ENCODE measurements around the gene RYR2. TPM values are rescaled to one million over a fixed set of nuclear protein-coding genes. Genes with fewer than 3 reads are reported as not detected.

Gene RYR2
- polyA plus RNA-seq, 2 of the 4 experiments (the other 2 are of a cell fraction), result 0.06 TPM; not detected in 1

DNA sequence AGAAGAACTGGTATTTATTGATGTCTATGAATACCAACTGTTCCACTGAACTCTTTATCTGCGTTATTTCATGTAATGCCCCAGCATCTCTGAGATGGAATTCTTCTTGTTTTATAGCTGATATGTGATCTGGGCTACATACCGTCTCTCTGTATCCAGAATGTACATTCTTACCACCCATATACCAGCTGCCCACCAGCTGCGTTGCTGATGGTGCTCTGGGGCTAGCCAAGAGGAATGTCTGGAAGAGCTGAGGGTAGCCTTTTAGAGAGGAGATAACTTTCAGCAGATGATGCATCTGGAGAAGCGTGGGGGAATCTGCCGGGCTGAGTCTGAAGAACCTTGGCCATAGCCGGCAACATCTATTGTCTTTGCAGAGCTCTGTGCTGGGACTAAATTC is 137.5 kb downstream of the RYR2 start:
- no peak for DNase-seq (ENCODE audit: low read depth in 1 of 2, low spot score in 1 of 2)
- H3K4me3 ChIP-seq, result no peak overlapping the region
- TF ChIP-seq CBX8 (IDR thresholded peaks at IDR 0.05), result no peak
- no peak for TF ChIP-seq BHLHE40 (IDR thresholded peaks at IDR 0.05; ENCODE audit: low read depth, low read length)
- TF ChIP-seq, protein P1, sequence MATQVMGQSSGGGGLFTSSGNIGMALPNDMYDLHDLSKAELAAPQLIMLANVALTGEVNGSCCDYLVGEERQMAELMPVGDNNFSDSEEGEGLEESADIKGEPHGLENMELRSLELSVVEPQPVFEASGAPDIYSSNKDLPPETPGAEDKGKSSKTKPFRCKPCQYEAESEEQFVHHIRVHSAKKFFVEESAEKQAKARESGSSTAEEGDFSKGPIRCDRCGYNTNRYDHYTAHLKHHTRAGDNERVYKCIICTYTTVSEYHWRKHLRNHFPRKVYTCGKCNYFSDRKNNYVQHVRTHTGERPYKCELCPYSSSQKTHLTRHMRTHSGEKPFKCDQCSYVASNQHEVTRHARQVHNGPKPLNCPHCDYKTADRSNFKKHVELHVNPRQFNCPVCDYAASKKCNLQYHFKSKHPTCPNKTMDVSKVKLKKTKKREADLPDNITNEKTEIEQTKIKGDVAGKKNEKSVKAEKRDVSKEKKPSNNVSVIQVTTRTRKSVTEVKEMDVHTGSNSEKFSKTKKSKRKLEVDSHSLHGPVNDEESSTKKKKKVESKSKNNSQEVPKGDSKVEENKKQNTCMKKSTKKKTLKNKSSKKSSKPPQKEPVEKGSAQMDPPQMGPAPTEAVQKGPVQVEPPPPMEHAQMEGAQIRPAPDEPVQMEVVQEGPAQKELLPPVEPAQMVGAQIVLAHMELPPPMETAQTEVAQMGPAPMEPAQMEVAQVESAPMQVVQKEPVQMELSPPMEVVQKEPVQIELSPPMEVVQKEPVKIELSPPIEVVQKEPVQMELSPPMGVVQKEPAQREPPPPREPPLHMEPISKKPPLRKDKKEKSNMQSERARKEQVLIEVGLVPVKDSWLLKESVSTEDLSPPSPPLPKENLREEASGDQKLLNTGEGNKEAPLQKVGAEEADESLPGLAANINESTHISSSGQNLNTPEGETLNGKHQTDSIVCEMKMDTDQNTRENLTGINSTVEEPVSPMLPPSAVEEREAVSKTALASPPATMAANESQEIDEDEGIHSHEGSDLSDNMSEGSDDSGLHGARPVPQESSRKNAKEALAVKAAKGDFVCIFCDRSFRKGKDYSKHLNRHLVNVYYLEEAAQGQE (IDR thresholded peaks at IDR 0.05), result no peak
- no peak for TF ChIP-seq ZNF302 (CRISPR knock-in tag; IDR thresholded peaks at IDR 0.05)
- TF ChIP-seq, protein P2, sequence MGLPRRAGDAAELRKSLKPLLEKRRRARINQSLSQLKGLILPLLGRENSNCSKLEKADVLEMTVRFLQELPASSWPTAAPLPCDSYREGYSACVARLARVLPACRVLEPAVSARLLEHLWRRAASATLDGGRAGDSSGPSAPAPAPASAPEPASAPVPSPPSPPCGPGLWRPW (IDR thresholded peaks at IDR 0.05), result no peak
- TF ChIP-seq RCOR1 (IDR thresholded peaks at IDR 0.05; ENCODE audit: low read depth, low read length), result no peak
- no peak for TF ChIP-seq CHD4 (IDR thresholded peaks at IDR 0.05; ENCODE audit: borderline replicate concordance)
- TF ChIP-seq ESRRA (IDR thresholded peaks at IDR 0.05; ENCODE audit: borderline replicate concordance, low read length), result no peak
- TF ChIP-seq, protein P3, sequence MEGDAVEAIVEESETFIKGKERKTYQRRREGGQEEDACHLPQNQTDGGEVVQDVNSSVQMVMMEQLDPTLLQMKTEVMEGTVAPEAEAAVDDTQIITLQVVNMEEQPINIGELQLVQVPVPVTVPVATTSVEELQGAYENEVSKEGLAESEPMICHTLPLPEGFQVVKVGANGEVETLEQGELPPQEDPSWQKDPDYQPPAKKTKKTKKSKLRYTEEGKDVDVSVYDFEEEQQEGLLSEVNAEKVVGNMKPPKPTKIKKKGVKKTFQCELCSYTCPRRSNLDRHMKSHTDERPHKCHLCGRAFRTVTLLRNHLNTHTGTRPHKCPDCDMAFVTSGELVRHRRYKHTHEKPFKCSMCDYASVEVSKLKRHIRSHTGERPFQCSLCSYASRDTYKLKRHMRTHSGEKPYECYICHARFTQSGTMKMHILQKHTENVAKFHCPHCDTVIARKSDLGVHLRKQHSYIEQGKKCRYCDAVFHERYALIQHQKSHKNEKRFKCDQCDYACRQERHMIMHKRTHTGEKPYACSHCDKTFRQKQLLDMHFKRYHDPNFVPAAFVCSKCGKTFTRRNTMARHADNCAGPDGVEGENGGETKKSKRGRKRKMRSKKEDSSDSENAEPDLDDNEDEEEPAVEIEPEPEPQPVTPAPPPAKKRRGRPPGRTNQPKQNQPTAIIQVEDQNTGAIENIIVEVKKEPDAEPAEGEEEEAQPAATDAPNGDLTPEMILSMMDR (IDR thresholded peaks at IDR 0.05), result no peak
- TF ChIP-seq HOXA7 (CRISPR knock-in tag; IDR thresholded peaks at IDR 0.05), result no peak
- TF ChIP-seq, protein P4, sequence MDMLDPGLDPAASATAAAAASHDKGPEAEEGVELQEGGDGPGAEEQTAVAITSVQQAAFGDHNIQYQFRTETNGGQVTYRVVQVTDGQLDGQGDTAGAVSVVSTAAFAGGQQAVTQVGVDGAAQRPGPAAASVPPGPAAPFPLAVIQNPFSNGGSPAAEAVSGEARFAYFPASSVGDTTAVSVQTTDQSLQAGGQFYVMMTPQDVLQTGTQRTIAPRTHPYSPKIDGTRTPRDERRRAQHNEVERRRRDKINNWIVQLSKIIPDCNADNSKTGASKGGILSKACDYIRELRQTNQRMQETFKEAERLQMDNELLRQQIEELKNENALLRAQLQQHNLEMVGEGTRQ (IDR thresholded peaks at IDR 0.05), result no peak
- H3K4me1 ChIP-seq, result no peaks in the 10 kb centered on the region
- no peak overlapping the region for H3K4me2 ChIP-seq
- POLR2A ChIA-PET, result no interaction called here
- CTCF ChIA-PET, result interaction anchor here (0.8 kb wide), 1 partner anchor 12 kb away, joined by 4 read pairs; no protein-coding TSS in a partner anchor
- no peaks in the 10 kb centered on the region for H3K9me3 ChIP-seq
- no peak for FAIRE-seq
- no peak overlapping the region for H3K27ac ChIP-seq
- no peak for ATAC-seq
- 15% methylated on average over 6 of the region's 6 CpGs for WGBS (ENCODE audit: missing lambda C conversion rate)

DNA sequence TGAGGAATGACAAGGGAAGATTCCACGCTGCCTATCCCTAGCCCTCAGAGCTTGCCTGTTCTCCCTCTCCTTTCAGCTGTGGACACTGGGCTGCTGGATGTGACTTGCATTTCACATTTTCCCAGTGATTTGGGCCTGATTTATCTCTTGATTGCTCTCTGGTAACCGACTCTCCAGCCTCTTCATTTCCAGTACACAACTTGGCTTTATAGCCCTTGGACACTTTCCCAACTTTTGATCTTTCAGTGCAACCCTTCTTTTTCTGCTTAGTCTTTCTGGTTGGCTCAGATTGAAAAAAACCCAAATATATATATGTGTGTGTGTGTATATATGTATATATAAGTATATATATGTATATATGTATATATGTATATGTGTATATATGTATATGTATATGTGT is 138.3 kb downstream of the RYR2 start:
- WGBS (ENCODE audit: missing lambda C conversion rate), result 12% methylated on average over 2 of the region's 2 CpGs
- Histone ChIP-seq H3K4me1 (no peaks in the 10 kb centered on the region), H3K4me2 (no peak overlapping the region), H3K4me3 (no peak overlapping the region), H3K27ac (no peak overlapping the region), H3K9me3 (no peaks in the 10 kb centered on the region)
- CTCF ChIA-PET, result no interaction called here
- POLR2A ChIA-PET, result no interaction called here
- ATAC-seq (no peak), FAIRE-seq (no peak), DNase-seq (ENCODE audit: low read depth in 1 of 2, low spot score in 1 of 2) (no peak)
- TF ChIP-seq, protein P5, sequence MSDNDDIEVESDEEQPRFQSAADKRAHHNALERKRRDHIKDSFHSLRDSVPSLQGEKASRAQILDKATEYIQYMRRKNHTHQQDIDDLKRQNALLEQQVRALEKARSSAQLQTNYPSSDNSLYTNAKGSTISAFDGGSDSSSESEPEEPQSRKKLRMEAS (IDR thresholded peaks at IDR 0.05), result no peak
- TF ChIP-seq POLR2AphosphoS2 (conservative IDR thresholded peaks at IDR 0.05; ENCODE audit: low read length) (no peak), GATA3 (IDR thresholded peaks at IDR 0.05; ENCODE audit: borderline replicate concordance) (no peak), JUNB (IDR thresholded peaks at IDR 0.05) (no peak), CBX2 (IDR thresholded peaks at IDR 0.05; ENCODE audit: borderline replicate concordance, low read depth) (no peak), EP300 (IDR thresholded peaks at IDR 0.05) (no peak), HOXB13 (CRISPR knock-in tag; IDR thresholded peaks at IDR 0.05; ENCODE audit: low read depth) (no peak), HOXB5 (CRISPR knock-in tag; IDR thresholded peaks at IDR 0.05) (no peak), CHD2 (IDR thresholded peaks at IDR 0.05; ENCODE audit: low read length, partially characterized antibody) (no peak), PHF8 (IDR thresholded peaks at IDR 0.05; ENCODE audit: borderline replicate concordance, low read depth) (no peak), CEBPB (IDR thresholded peaks at IDR 0.05) (no peak)
- TF ChIP-seq, protein P6, sequence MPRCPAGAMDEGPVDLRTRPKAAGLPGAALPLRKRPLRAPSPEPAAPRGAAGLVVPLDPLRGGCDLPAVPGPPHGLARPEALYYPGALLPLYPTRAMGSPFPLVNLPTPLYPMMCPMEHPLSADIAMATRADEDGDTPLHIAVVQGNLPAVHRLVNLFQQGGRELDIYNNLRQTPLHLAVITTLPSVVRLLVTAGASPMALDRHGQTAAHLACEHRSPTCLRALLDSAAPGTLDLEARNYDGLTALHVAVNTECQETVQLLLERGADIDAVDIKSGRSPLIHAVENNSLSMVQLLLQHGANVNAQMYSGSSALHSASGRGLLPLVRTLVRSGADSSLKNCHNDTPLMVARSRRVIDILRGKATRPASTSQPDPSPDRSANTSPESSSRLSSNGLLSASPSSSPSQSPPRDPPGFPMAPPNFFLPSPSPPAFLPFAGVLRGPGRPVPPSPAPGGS (IDR thresholded peaks at IDR 0.05), result no peak

Data from A549 (cell line).